K562 (cell line): ENCODE data around the gene LAMTOR5. TPM values are rescaled to one million over a fixed set of nuclear protein-coding genes. Genes with fewer than 3 reads are reported as not detected.

Experiments
- ATF1 ChIP-seq, 2 experiments: fragments of 450-650 bp in 1 of 2; IDR thresholded peaks; 2 replicates each; pipeline ENCODE4 v1.6.1; 2016; ENCODE audit warnings: missing compliant biosample characterization in 1 of 2, missing genetic modification characterization in 1 of 2
- CCAR2 ChIP-seq: fragments of 200-400 bp; formaldehyde crosslinking; IDR thresholded peaks from 2 replicates; pipeline ENCODE4 v1.6.1; 2017; ENCODE audit warnings: mild to moderate bottlenecking, low read depth, low read length
- DPF2 ChIP-seq: fragments of 450-650 bp; IDR thresholded peaks from 2 replicates; pipeline ENCODE4 v1.6.1; 2016
- GABPB2 ChIP-seq: fragments of 250-450 bp; sonication (Bioruptor Pico); conservative IDR thresholded peaks from 2 replicates; pipeline ENCODE4 v1.5.1; 2021; ENCODE audit warnings: mild to moderate bottlenecking
- GTF2A2 ChIP-seq: IDR thresholded peaks from 2 replicates; pipeline ENCODE4 v1.6.1; 2016; ENCODE audit warnings: mild to moderate bottlenecking, missing genetic modification characterization, missing compliant biosample characterization
- HCFC1 ChIP-seq: IDR thresholded peaks from 2 replicates; pipeline ENCODE4 v1.6.1; 2012; ENCODE audit warnings: low read depth, low read length, improper control_type of control experiment
- HES1 ChIP-seq: fragments of 450-650 bp; IDR thresholded peaks from 2 replicates; pipeline ENCODE4 v1.6.1; 2016; ENCODE audit warnings: low read depth, mild to moderate bottlenecking, moderate library complexity
- LARP7 ChIP-seq: fragments of 450-650 bp; IDR thresholded peaks from 2 replicates; pipeline ENCODE4 v1.6.1; 2016
- NCOA4 ChIP-seq: fragments of 450-650 bp; IDR thresholded peaks from 2 replicates; pipeline ENCODE4 v1.6.1; 2018; ENCODE audit warnings: mild to moderate bottlenecking; ENCODE audit not compliant: partially characterized antibody
- NCOR1 ChIP-seq: fragments of 450-650 bp; IDR thresholded peaks from 2 replicates; pipeline ENCODE4 v1.6.1; 2016; ENCODE audit warnings: mild to moderate bottlenecking, moderate library complexity
- NFATC3 ChIP-seq: fragments of 450-650 bp; IDR thresholded peaks from 2 replicates; pipeline ENCODE4 v1.6.1; 2017; ENCODE audit warnings: mild to moderate bottlenecking
- NFIX ChIP-seq: fragments of 250-450 bp; sonication (Bioruptor Pico); IDR thresholded peaks from 2 replicates; pipeline ENCODE4 v1.4.0; 2020; ENCODE audit warnings: low read depth, mild to moderate bottlenecking, moderate library complexity
- NR2F6 ChIP-seq: fragments of 450-650 bp; formaldehyde crosslinking; IDR thresholded peaks from 2 replicates; pipeline ENCODE4 v1.4.0; 2020; ENCODE audit warnings: mild to moderate bottlenecking
- PHF8 ChIP-seq: fragments of 200-600 bp; sonication (generic); IDR thresholded peaks from 2 replicates; pipeline ENCODE4 v1.6.1; 2012; ENCODE audit warnings: mixed run types, mild to moderate bottlenecking, inconsistent platforms, low read length, moderate library complexity, borderline replicate concordance
- PHTF2 ChIP-seq: fragments of 250-450 bp; sonication (Bioruptor Pico); IDR thresholded peaks from 2 replicates; pipeline ENCODE4 v1.5.0; 2021; ENCODE audit warnings: mild to moderate bottlenecking
- PPARD ChIP-seq: fragments of 250-450 bp; sonication (Bioruptor Pico); IDR thresholded peaks from 2 replicates; pipeline ENCODE4 v1.8.0; 2022; ENCODE audit warnings: inconsistent platforms, mild to moderate bottlenecking, moderate library complexity
- SLC30A9 ChIP-seq: fragments of 250-450 bp; sonication (Bioruptor Pico); IDR thresholded peaks from 2 replicates; pipeline ENCODE4 v1.8.0; 2022; ENCODE audit warnings: mild to moderate bottlenecking, moderate library complexity
- SRSF9 ChIP-seq: fragments of 200-400 bp; formaldehyde crosslinking; IDR thresholded peaks from 2 replicates; pipeline ENCODE4 v1.6.1; 2017; ENCODE audit warnings: low read depth, low read length, borderline replicate concordance
- TCFL5 ChIP-seq: fragments of 250-450 bp; sonication (Bioruptor Pico); conservative IDR thresholded peaks from 2 replicates; pipeline ENCODE4 v1.6.1; 2021; ENCODE audit warnings: mild to moderate bottlenecking, moderate library complexity, matching md5 sums
- ZBTB49 ChIP-seq: sonication (generic); formaldehyde crosslinking; IDR thresholded peaks from 2 replicates; pipeline ENCODE4 v1.8.0; 2022; ENCODE audit warnings: missing genetic modification reagents, mild to moderate bottlenecking, borderline replicate concordance
- ZNF184 ChIP-seq: sonication (generic); formaldehyde crosslinking; IDR thresholded peaks from 2 replicates; pipeline ENCODE4 v1.5.0; 2020; ENCODE audit warnings: missing genetic modification reagents
- ZNF316 ChIP-seq: fragments of 450-650 bp; IDR thresholded peaks from 2 replicates; pipeline ENCODE4 v1.6.1; 2016
- ZNF347 ChIP-seq: fragments of 450-650 bp; formaldehyde crosslinking; IDR thresholded peaks from 2 replicates; pipeline ENCODE4 v1.4.0; 2020; ENCODE audit warnings: low read depth, mild to moderate bottlenecking, moderate library complexity
- ZNF41 ChIP-seq: fragments of 250-450 bp; sonication (Bioruptor Pico); conservative IDR thresholded peaks from 2 replicates; pipeline ENCODE4 v1.4.0; 2020; ENCODE audit warnings: mild to moderate bottlenecking
- ZNF699 ChIP-seq: fragments of 250-450 bp; sonication (Bioruptor Pico); IDR thresholded peaks from 2 replicates; pipeline ENCODE4 v1.8.0; 2021; ENCODE audit warnings: mild to moderate bottlenecking, moderate library complexity; ENCODE audit not compliant: insufficient replicate concordance
- polyA plus RNA-seq, 8 experiments: library from polyadenylated mRNA; depleted of rRNA in 4 of 8; stranded (reverse) in 5 of 8; unstranded in 3 of 8; fragments of >200 nt; fragmentation: Nextera tagmentation in 2 of 8; fragmentation: Illumina TruSeq in 1 of 8; extraction: Ambion mirVana in 2 of 8; extraction: Trizol in 1 of 8; gene quantifications; 2 replicates each; pipeline versions ENCODE4 v1.2.1 to v1.2.3, GENCODE V29; 2011 to 2014; ENCODE audit warnings: inconsistent platforms in 1 of 8, missing spikeins in 1 of 8
- total RNA-seq, 7 experiments: library from RNA; depleted of rRNA in 6 of 7; stranded (reverse); fragments of >200 nt in 6 of 7; fragmentation: Illumina TruSeq in 2 of 7; extraction: Trizol in 2 of 7; gene quantifications; 2 replicates each; pipeline versions ENCODE4 v1.2.1 to v1.2.3, GENCODE V29; 2011 to 2021; ENCODE audit warnings: low replicate concordance in 1 of 7

Gene LAMTOR5
- total and polyA plus RNA-seq, 9 of the 15 experiments (the other 6 are each of a cell fraction or from before 2014, with no cell fraction given), result 118 to 712 (median 241) TPM

GRCh38 chr1:110407260-110408210, at the start of gene LAMTOR5 (continued):
- TF ChIP-seq SRSF9 (no peak), DPF2 (no peak; the same call in 1 of the 2 replicates), CCAR2 (no peak), NCOA4 (no peak), NFATC3 (peak; percentile 68; the same call in 1 of the 2 replicates), PPARD (CRISPR knock-in tag) (no peak), ZNF347 (CRISPR knock-in tag) (no peak), SLC30A9 (no peak), GABPB2 (CRISPR knock-in tag) (no peak), HES1 (peak; percentile 13), ZNF41 (CRISPR knock-in tag) (no peak), LARP7 (no peak; the same call in 1 of the 2 replicates), ZNF184 (CRISPR knock-in tag) (no peak), ZNF316 (no peak), HCFC1 (peak; percentile 92), ZBTB49 (CRISPR knock-in tag) (no peak), GTF2A2 (tag) (no peak), ATF1 (CRISPR knock-in tag; IDR thresholded peaks at IDR 0.05) (peak; percentile 96), ATF1 (tag; IDR thresholded peaks at IDR 0.05) (peak; percentile 99), PHTF2 (CRISPR knock-in tag) (no peak), NCOR1 (peak; percentile 55), PHF8 (peak; percentile 99), NR2F6 (CRISPR knock-in tag) (no peak), NFIX (CRISPR knock-in tag) (no peak), ZNF699 (no peak), TCFL5 (CRISPR knock-in tag) (no peak)
